ENCODE measurements around the gene PER1.

GRCh38 chr17:8142158-8142886 is 9.9 kb downstream of the PER1 start:
- TF ChIP-seq ZNF781 (CRISPR knock-in tag; IDR thresholded peaks at IDR 0.05; ENCODE audit: borderline replicate concordance, not compliant biosample characterization) (no peak), GABPA (IDR thresholded peaks at IDR 0.05; ENCODE audit: low read depth, low read length) (no peak), GABPA (CRISPR knock-in tag; IDR thresholded peaks at IDR 0.05; ENCODE audit: low read depth) (no peak), MAFG (CRISPR knock-in tag; IDR thresholded peaks at IDR 0.05) (no peak), MAZ (IDR thresholded peaks at IDR 0.05; ENCODE audit: borderline replicate concordance, low read depth, low read length) (no peak), MAZ (CRISPR knock-in tag; IDR thresholded peaks at IDR 0.05; ENCODE audit: low read depth) (no peak), LCORL (IDR thresholded peaks at IDR 0.05) (no peak), LCORL (CRISPR knock-in tag; IDR thresholded peaks at IDR 0.05) (no peak), JUN (CRISPR knock-in tag; IDR thresholded peaks at IDR 0.05) (no peak), SMC3 (IDR thresholded peaks at IDR 0.05; ENCODE audit: low read length) (no peak), HDAC2 (CRISPR knock-in tag; IDR thresholded peaks at IDR 0.05) (no peak), NFAT5 (CRISPR knock-in tag; IDR thresholded peaks at IDR 0.05) (no peak), CTCF (CRISPR knock-in tag; IDR thresholded peaks at IDR 0.05) (no peak), RAD21 (CRISPR knock-in tag; IDR thresholded peaks at IDR 0.05) (no peak), EZH2 (conservative IDR thresholded peaks at IDR 0.05; ENCODE audit: low read depth, low read length) (no peak), ZNF30 (CRISPR knock-in tag; IDR thresholded peaks at IDR 0.05) (no peak), SAFB2 (CRISPR knock-in tag; IDR thresholded peaks at IDR 0.05; ENCODE audit: borderline replicate concordance, low read depth) (no peak)

All from HepG2 (cell line).